Uterus (tissue), 2 donors: Measurements from ENCODE around the gene OGFOD1.

ENCODE experiments used
- CTCF ChIP-seq, 4 experiments: fragments of 200-600 bp in 2 of 4; fragments of 450-650 bp in 2 of 4; sonication (generic) in 2 of 4; IDR thresholded peaks; one replicate each; pipeline ENCODE4 v1.5.1; 2016 to 2019; ENCODE audit warnings: antibody characterized with exemption in 4 of 4, mild to moderate bottlenecking in 2 of 4, moderate library complexity in 1 of 4
- POLR2A ChIP-seq, 2 donors: fragments of 450-650 bp; IDR thresholded peaks; one replicate each; pipeline ENCODE4 v1.6.1; 2016; ENCODE audit warnings: antibody characterized with exemption in 2 of 2, mild to moderate bottlenecking in 1 of 2, moderate library complexity in 1 of 2

GRCh38 chr16:56447286-56447685 is 4.1 kb upstream of the OGFOD1 start:
- TF ChIP-seq CTCF (IDR thresholded peaks at IDR 0.05): no peak
- TF ChIP-seq POLR2A (IDR thresholded peaks at IDR 0.05): no peak
